ENCODE measurements around the gene C1QL4.
"Not testable (repeated sequence)": the region's sequence is repeated elsewhere in the genome, so short reads cannot be mapped to it uniquely, and the experiment has no call there.

Gene C1QL4

GRCh38 chr12:49347311-49348193 lies 10.6 kb upstream of the C1QL4 start:
- peak; percentile 85 for DNase-seq

GRCh38 chr12:49346659-49347310 lies 9.8 kb upstream of the C1QL4 start, which contains the start of gene DNAJC22:
DNAJC22 (plus strand) TSS chr12:49346888; CDS start chr12:49348873, 1,985 bp downstream.
- peak; percentile 60 for DNase-seq

- DNase-seq, result no peak
Observed at GRCh38 chr12:49345825-49346658, 9.1 kb upstream of the C1QL4 start.

GRCh38 chr12:49345051-49345824 lies 8.2 kb upstream of the C1QL4 start:
- DNase-seq, result peak; percentile 44

GRCh38 chr12:49344486-49345050 lies 7.6 kb upstream of the C1QL4 start:
- DNase-seq, result no peak

- DNase-seq, result peak; percentile 42
Observed at GRCh38 chr12:49342914-49343731, 6.1 kb upstream of the C1QL4 start.

- peak; percentile 76 for DNase-seq
Observed at GRCh38 chr12:49342066-49342913, 5.3 kb upstream of the C1QL4 start.

GRCh38 chr12:49341777-49342065 lies 4.7 kb upstream of the C1QL4 start:
- no peak for DNase-seq

GRCh38 chr12:49340971-49341776 lies 4.2 kb upstream of the C1QL4 start:
- DNase-seq, result no peak

GRCh38 chr12:49340095-49340870 lies 3.3 kb upstream of the C1QL4 start:
- DNase-seq, result no peak

- DNase-seq, result no peak
Observed at GRCh38 chr12:49339464-49339861, 2.5 kb upstream of the C1QL4 start.

- DNase-seq, result no peak
Observed at GRCh38 chr12:49338830-49339463, 2.0 kb upstream of the C1QL4 start.

- no peak for DNase-seq
Observed at GRCh38 chr12:49335955-49336644, 888 bp downstream of the C1QL4 start.

- DNase-seq, result no peak
Observed at GRCh38 chr12:49335118-49335954, 1.7 kb downstream of the C1QL4 start.

GRCh38 chr12:49334681-49335080 lies 2.3 kb downstream of the C1QL4 start:
- no peak for DNase-seq

GRCh38 chr12:49334226-49334625 lies 2.8 kb downstream of the C1QL4 start:
- no peak for DNase-seq

GRCh38 chr12:49333778-49334177 lies 3.2 kb downstream of the C1QL4 start:
- not testable (repeated sequence) for DNase-seq

Data from activated T-cell treated with anti-CD3 and anti-CD28 coated beads, Interleukin-2, amount 50 U/mL, for 1 hour (primary cell).